HG02678 (cell line): Measurements from ENCODE around the gene SLITRK1.

ENCODE experiments used
- ATAC-seq: cut with Tn5 transposase; IDR thresholded peaks from one replicate; pipeline ENCODE4 v1.9.1; 2021; ENCODE audit warnings: mild to moderate bottlenecking, moderate library complexity; ENCODE audit not compliant: unreplicated experiment

Gene SLITRK1

GRCh38 chr13:83881917-83882605 is at the start of gene SLITRK1:
Gene SLITRK1, minus strand, starts transcription at chr13:83882474. Its CDS starts 967 bp downstream, at chr13:83881507.
- ATAC-seq: no peak

- ATAC-seq: no peak
Observed at GRCh38 chr13:83929157-83929556, 46.9 kb upstream of the SLITRK1 start.

- no peak for ATAC-seq
Observed at GRCh38 chr13:83919775-83920174, 37.5 kb upstream of the SLITRK1 start.

GRCh38 chr13:83914368-83914767 is 32.1 kb upstream of the SLITRK1 start:
- ATAC-seq: no peak

- ATAC-seq: no peak
Observed at GRCh38 chr13:83907196-83907989, 25.1 kb upstream of the SLITRK1 start.

GRCh38 chr13:83906240-83906820 is 24.1 kb upstream of the SLITRK1 start:
- ATAC-seq: no peak

GRCh38 chr13:83905641-83906040 is 23.4 kb upstream of the SLITRK1 start:
- ATAC-seq: no peak

GRCh38 chr13:83895994-83896580 is 13.8 kb upstream of the SLITRK1 start:
- no peak for ATAC-seq

GRCh38 chr13:83890358-83890757 is 8.1 kb upstream of the SLITRK1 start:
- ATAC-seq: no peak

- no peak for ATAC-seq
Observed at GRCh38 chr13:83884141-83884540, 1.9 kb upstream of the SLITRK1 start.

GRCh38 chr13:83883061-83883523 is 818 bp upstream of the SLITRK1 start:
- ATAC-seq: no peak

- ATAC-seq: no peak
Observed at GRCh38 chr13:83882606-83882959, 309 bp upstream of the SLITRK1 start.

- no peak for ATAC-seq
Observed at GRCh38 chr13:83881140-83881684, 1.1 kb downstream of the SLITRK1 start.

GRCh38 chr13:83880275-83881139 is 1.8 kb downstream of the SLITRK1 start:
- ATAC-seq: no peak

- ATAC-seq: no peak
Observed at GRCh38 chr13:83879431-83880171, 2.7 kb downstream of the SLITRK1 start.

GRCh38 chr13:83878691-83879430 is 3.4 kb downstream of the SLITRK1 start:
- ATAC-seq: no peak

GRCh38 chr13:83877651-83878355 is 4.5 kb downstream of the SLITRK1 start:
- ATAC-seq: no peak

- peak; percentile 86 for ATAC-seq
Observed at GRCh38 chr13:83876546-83876945, 5.7 kb downstream of the SLITRK1 start.
